ENCODE data around the gene RNF141. TPM values are rescaled to one million over a fixed set of nuclear protein-coding genes. Genes with fewer than 3 reads are reported as not detected.

Gene RNF141
- total RNA-seq, 1 experiment from 2014 or later: 11.7 TPM

DNA sequence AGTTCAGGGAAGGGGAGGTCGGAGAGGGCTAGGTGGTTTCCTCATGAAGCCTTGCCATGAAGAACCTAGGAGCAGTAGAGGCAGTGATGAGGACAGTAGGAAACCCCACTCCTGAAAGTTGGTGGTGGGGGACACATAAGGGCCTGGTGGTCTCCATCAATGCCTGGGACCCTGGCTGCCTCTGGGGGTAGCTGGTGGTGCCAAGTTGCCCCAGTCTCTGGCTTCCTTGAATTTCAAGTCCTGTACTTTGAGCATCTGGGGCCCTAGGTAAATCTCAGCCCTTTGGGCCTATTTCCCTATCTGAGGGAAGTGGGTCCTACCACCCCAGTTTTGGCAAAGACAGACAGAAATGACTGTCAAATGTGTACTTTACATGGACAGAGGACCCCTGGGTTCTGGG lies 57.8 kb downstream of the RNF141 start:
- no peak for DNase-seq (ENCODE audit: low spot score)

DNA sequence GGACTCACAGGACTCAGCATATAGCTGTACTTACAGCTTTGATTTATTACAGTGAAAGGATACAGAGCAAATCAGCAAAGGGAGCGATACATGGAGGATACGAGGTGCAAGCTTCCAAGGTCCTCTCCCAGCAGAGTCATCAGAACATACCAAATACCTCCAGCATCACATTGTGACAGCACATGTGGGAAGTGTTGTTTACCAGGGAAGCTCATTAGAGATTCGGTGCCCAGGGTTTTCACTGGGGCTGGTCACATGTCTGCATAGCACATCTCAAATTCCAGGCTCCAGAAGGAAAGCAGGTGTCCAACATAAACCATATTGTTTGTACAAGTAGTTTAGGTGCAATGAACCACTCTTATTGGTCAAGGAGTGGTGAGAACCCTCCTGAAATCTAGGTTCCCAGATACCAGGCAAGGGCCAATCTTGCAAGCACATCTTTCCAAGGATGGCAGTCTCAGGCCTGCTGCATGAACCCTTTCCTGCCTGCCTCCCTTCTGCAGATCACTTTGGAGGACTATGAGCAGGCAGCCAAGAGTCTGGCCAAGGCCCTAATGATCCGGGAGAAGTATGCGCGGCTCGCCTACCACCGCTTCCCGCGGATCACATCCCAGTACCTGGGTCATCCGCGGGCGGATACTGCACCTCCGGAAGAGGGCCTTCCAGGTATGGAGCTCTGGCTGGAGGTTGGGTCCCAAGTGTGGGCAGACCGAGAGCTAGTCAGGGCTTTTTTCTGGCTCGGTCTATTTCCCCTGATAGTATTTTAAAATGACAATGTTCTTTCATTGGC lies 59.2 kb downstream of the RNF141 start:
- DNase-seq (ENCODE audit: low spot score): no peak

DNA sequence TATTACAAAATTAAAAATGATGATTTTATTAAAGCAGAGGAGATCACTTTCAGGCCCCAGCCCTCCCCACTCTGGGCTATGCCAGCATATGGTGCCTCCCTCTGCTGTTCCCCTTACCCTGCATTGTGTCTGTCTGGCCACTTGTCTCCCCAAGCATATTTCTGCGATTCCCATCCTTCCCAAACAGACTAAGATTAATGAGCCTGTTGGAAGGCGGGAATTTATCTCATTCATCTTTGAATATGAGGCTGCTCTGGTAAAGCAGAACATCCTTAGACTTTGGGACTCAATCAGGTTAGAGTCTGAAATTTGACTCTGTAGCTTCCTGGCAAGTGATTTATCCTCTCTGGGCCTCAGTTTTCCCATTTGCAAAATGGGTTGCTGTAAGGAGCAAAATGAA lies 60.2 kb downstream of the RNF141 start:
- no peak for DNase-seq (ENCODE audit: low spot score)

DNA sequence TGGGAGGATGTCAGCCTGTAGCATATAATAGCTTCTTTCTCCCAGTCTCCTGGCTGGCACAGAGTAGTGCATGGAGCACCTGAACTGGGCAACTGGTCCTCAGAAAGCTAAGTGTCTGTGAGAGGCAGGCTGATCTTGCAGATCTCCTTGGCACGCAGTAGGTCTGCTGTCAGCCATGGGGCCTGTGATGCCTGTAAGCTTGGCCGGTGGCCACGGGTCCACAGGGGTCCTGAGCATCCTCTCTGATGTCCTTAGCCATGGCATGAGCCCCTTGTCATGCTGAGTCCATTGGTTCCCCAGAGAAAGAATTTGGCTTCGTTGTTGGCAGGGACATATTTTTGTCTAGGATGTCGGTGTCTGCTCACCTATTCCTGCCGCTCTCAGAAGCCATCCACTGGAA lies 61.0 kb downstream of the RNF141 start:
- DNase-seq (ENCODE audit: low spot score): no peak

DNA sequence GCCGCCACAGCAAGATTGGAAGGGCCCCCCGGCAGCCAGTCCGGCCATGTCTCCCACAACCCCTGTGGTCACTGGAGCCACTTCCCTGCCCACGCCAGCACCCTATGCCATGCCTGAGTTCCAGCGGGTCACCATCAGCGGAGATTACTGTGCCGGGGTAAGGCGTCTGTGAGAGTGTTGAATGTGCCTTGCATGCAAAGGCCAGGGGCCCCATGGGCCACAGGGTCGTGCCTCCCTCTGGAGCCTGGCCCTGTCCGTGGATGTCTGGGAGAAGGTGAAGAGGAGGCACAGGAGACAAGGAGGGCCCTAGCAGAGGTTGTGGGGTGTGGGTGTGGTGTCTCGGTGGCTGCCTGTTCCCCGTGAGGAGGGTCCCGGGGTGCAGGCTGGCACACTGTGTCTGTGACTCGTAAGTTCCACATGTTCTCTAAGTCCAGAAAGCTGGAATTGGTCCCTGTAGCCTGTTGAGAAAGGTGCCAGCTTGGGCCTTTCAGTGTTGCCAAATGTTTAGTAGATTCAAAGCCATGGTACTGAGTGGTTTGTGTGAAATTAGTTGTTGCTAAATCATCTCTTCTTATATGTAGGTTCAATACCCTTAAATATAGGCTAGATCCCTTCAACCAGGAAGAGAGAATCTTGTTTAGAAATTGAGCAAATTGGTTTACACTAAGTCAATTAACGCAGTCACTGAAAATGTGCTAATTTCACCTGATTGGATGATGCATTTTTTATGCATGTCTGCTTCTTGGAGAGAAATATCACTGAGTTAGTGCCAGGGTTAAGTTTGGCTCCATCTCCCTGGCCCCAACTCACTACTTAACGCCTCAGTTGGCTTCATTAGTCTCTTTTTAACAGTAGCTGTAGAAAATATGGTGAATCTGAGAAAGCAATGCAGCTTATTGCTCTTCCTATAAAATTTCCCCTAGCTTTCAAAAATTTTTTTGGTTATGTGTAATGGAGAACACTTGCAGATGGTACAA lies 62.1 kb downstream of the RNF141 start:
- DNase-seq (ENCODE audit: low spot score): no peak

DNA sequence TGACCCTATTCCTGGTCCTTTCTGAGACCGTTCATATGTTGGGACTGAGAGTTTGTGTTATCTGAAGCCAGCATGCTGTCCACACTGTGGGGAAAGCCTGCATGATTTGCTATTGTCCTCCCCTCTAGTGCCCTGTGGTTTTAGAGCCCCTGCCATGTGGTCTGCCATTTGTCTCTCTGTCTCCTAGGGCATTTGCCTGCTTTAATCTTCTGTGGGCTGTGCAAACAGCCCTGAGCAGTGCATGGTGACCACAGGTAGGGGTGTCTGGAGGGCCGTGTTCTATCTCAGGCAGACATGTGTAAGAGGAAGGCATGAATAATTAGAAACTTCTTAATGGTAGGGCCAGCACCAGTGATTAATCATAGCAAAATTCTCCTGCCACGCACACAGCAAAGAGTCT lies 62.9 kb downstream of the RNF141 start:
- no peak for DNase-seq (ENCODE audit: low spot score)

DNA sequence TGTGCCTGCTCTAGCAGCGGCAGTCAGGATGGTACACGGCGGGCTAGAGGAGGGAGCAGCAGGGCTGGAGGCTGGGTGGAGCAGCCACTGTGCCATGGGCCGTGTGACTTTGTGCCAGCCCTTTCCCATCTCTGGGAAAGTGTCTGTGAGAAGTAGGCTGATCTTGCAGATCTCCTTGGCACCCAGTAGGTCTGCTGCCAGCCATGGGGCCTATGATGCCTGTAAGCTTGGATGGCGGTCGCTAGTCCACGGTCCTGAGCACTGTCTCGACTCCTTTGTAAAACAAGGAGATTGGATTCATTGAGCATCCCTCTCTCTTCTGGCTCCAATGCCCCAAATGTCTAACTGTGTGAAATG lies 63.3 kb downstream of the RNF141 start:
- DNase-seq (ENCODE audit: low spot score): no peak

DNA sequence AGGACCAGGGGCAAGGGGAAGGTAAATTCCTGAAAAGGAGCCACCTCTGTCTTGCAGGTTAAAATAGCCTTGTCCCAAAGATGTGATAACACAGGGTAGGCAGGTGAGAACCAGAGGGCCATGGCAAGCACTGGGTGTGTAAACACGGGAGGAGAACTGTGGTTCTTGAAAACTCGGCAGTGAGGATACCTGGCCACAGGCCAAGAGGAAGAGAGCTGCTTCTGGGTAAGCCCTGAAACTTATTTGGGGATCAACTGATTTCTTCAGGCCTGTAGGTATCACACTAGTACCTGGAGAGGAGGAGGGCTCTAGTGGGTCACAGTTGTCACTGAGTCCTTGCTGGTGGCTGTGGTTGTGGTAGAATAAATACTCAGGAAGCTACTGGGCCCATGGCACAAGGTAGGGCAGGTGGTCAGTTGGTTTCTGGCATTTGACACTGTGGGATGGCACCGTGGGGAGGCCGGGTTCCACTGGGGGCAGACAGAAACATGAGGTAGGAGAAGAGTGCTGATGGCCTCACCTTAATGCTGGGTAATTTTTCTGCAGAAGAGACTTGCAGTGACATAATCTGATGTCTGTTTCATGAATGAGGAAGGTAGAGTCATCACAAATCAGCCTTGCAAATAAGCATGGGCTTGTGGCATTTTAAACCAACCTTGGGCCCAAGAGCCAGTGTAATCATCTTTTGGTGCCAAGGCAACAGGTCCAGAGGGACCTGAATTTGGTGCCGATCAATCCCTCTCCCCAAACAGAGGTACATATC lies 63.9 kb downstream of the RNF141 start:
- DNase-seq (ENCODE audit: low spot score): no peak

DNA sequence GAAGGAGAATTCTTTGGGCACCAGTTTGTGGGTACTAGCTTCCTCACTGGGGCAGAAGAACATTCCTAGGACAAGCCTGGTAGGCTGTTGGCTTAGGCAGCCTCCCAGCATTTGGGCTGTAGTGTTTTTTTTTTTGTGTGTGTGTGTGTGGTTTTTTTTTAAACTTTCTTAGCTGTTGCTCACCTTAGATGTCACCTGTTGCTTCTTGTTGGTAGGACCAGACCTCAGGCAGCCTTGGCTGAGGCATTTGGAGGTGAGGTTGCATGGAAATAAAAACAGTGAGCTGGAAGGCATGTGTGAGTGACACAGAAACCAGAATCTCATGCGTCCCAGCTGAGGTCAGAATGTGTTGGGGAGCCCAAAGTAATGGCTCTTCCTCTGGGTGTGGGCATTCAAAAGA lies 64.6 kb downstream of the RNF141 start:
- DNase-seq (ENCODE audit: low spot score): no peak

DNA sequence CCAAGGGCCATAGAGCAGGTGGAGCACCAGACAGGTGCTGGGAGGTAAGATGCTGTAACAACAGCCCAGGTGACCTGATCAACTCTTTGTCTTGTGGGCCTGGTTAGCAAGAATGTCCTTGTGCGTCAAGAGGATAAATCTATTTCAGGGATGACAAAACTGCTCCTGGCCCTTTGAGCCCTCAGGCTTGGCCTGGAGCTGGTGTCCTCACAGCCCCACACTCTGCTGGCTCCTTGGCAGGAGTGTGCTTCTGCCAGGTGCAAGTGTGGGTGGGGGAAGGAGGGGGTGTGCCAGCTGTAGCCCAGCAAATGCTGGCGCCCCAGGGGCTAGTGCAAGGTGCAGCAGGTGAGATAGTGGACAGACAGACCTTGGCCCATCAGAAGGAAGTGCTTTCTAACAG lies 66.4 kb downstream of the RNF141 start:
- no peak for DNase-seq (ENCODE audit: low spot score)

DNA sequence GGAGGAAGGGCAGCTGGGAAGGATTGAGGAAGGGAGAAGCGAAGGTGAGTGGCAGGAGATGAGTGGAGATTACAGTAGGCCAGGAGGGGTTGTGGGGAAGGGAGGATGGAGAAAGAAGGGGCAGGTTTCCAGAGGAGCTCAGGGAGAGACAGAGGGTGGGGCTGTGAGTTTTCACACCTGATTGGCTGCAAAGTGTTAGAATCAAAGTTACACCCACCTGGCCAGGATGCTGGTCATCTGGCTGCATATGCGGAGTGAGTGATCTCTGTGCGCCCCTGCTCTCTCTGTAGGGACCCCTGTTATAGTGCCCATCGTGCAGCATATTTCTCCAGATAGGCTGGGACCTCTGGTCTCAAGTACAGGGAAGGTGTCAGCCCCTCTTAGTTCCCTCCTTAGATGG lies 67.6 kb downstream of the RNF141 start:
- DNase-seq (ENCODE audit: low spot score): no peak

DNA sequence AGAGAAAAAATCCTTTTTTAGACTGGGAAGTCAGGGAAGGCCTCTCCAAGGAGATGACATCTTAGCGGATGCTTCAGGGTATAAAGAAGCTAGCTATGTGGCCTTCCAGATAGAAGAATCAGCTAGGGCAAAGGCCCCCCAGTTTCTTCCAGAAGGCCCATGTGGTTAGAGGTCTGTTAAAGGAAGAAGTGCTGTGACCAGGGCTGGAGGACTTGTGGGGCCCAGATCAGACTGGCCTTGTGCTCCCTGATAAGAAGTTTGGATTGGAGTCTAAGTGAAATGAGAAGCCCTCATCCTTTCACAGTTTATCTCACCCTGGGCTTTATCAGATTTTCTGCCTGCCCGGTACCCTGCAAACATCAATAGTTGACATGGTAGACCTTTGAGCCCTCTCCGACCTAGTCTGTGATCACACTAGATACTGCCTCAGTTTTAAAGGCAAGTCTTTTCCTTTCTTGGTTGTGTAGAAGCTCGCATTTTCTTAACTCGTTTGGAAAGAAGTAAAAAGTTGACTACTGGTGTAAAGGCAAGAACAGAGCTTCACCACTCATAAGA lies 78.2 kb downstream of the RNF141 start:
- DNase-seq (ENCODE audit: low spot score): no peak

Other genes starting within 250 kb of the RNF141 start
- 24.4 and 27.1 TPM in 2 replicates for gene SBF2, start 247.0 kb downstream of the RNF141 start, total RNA-seq (2014; rRNA removed; shearing (Covaris generic))
- 33.3 and 37.6 TPM in 2 replicates for gene ADM, start 236.1 kb downstream of the RNF141 start, total RNA-seq (2014; rRNA removed; shearing (Covaris generic))
- gene AMPD3, start 85.9 kb downstream of the RNF141 start, total RNA-seq (2014; rRNA removed; shearing (Covaris generic)): 6.3 and 10.4 TPM in 2 replicates
- gene LYVE1, start 27.5 kb upstream of the RNF141 start, total RNA-seq (2014; rRNA removed; shearing (Covaris generic)): not detected in 2 replicates
- 0.21 and 1.3 TPM in 2 replicates for gene IRAG1, start 152.6 kb upstream of the RNF141 start, total RNA-seq (2014; rRNA removed; shearing (Covaris generic))
- gene CTR9, start 210.1 kb upstream of the RNF141 start, total RNA-seq (2014; rRNA removed; shearing (Covaris generic)): 15.9 and 18.5 TPM in 2 replicates

All from HT-29 (cell line).